Activated CD4-positive, alpha-beta T cell treated with anti-CD3 and anti-CD28 coated beads, Interleukin-2, amount 10 ng/mL, durations not matched to agents 24 days and 14 days (primary cell): ENCODE data around the gene SPTLC1. TPM values are rescaled to one million over a fixed set of nuclear protein-coding genes. Genes with fewer than 3 reads are reported as not detected.
"Not testable (repeated sequence)": the region's sequence is repeated elsewhere in the genome, so short reads cannot be mapped to it uniquely, and the experiment has no call there.

Experiments used
- DNase-seq: peaks from one replicate; pipeline ENCODE4 v3.0.0; 2022
- H3K27ac Mint-ChIP-seq: one replicate; pipeline ENCODE4 v1.8.0; 2022; ENCODE audit warnings: mild to moderate bottlenecking, mixed read lengths
- H3K27me3 Mint-ChIP-seq: one replicate; pipeline ENCODE4 v1.8.0; 2022; ENCODE audit warnings: mixed read lengths
- H3K36me3 Mint-ChIP-seq: one replicate; pipeline ENCODE4 v1.8.0; 2022; ENCODE audit warnings: low read depth, mild to moderate bottlenecking, mixed read lengths
- H3K4me1 Mint-ChIP-seq: one replicate; pipeline ENCODE4 v1.8.0; 2021; ENCODE audit warnings: mixed read lengths
- H3K4me3 Mint-ChIP-seq: one replicate; pipeline ENCODE4 v1.8.0; 2022; ENCODE audit warnings: mild to moderate bottlenecking, moderate library complexity, mixed read lengths
- H3K9me3 Mint-ChIP-seq: one replicate; pipeline ENCODE4 v1.8.0; 2021; ENCODE audit warnings: mixed read lengths
- intact Hi-C: fragments of 100-400 bp; cut with micrococcal nuclease; formaldehyde crosslinking; loops from one replicate; pipeline ENCODE4 v1.15.1; 2023
- total RNA-seq: library from RNA; stranded (reverse); gene quantifications from 2 replicates; pipeline ENCODE4 v1.2.3, GENCODE V29; 2022

The SPTLC1 gene
- total RNA-seq, result 62.5 and 64.9 TPM in 2 replicates

- intact Hi-C loops, result loop anchor here (1.0 to 10.0 kb wide), 4 partner anchors 20 to 650 kb away; partner anchors contain the start of genes CENPP, IPPK and NOL8
- DNase-seq, result peak; percentile 99
- Mint-ChIP-seq H3K27me3 (peaks cover 2% of the 10 kb centered on the region), H3K36me3 (peaks cover 24% of the 10 kb centered on the region), H3K4me3 (peak within 1 kb of the TSS; percentile 97), H3K9me3 (no peaks in the 10 kb centered on the region), H3K4me1 (peaks cover 21% of the 10 kb centered on the region), H3K27ac (peak within 1 kb of the TSS; percentile 98)
Observed at GRCh38 chr9:92115071-92115858, at the start of gene SPTLC1. Gene SPTLC1, minus strand, starts transcription at chr9:92115413. Its CDS starts 43 bp downstream, at chr9:92115370.

DNA sequence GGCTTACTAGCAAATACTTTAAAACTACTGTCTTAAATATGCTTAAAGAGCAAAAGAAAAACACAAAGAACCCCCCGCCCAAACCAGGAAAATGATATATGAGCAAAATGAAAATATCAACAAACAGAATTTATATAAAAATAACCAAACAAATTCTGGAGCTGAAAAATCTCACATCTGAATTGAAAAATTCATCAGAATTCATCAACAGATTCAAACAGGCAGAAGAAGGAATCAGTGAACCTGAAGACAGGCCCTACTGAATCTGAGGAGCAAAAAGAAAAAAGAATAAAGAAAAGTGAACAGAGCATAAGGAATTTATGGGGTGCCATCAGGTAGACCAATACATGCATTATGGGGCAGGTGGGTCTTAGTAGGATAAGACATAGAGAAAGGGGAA lies 49.8 kb upstream of the SPTLC1 start:
- no peak overlapping the region for H3K4me3 Mint-ChIP-seq
- no peak overlapping the region for H3K27ac Mint-ChIP-seq
- intact Hi-C loops, result no loop called here
- DNase-seq, result no peak
- no peaks in the 10 kb centered on the region for H3K4me1 Mint-ChIP-seq
- no peaks in the 10 kb centered on the region for H3K36me3 Mint-ChIP-seq
- peaks cover 10% of the 10 kb centered on the region for H3K27me3 Mint-ChIP-seq
- peaks cover 5% of the 10 kb centered on the region for H3K9me3 Mint-ChIP-seq

DNA sequence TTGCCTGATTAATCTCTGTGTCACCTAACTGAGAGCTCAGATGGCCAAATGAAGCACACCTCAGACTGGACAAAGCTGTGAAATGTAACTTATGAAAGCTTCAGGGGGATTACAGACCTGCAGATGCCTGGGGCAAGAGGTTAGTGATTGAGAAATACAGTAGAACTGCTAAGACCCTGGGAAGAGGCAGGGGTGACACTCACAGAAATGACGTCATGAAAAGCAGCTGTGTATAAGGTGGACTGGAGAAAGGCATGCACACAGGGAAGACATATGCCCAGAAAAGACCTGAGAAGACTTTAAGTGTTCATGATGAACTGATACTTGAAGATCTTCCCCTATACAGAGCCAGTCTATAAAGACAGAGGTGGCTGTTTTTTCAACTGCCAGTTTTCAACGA lies 49.3 kb upstream of the SPTLC1 start:
- intact Hi-C loops, result no loop called here
- Mint-ChIP-seq H3K36me3 (no peaks in the 10 kb centered on the region), H3K4me1 (no peaks in the 10 kb centered on the region), H3K27me3 (peaks cover 8% of the 10 kb centered on the region), H3K9me3 (peaks cover 5% of the 10 kb centered on the region), H3K27ac (no peak overlapping the region), H3K4me3 (no peak overlapping the region)
- no peak for DNase-seq

DNA sequence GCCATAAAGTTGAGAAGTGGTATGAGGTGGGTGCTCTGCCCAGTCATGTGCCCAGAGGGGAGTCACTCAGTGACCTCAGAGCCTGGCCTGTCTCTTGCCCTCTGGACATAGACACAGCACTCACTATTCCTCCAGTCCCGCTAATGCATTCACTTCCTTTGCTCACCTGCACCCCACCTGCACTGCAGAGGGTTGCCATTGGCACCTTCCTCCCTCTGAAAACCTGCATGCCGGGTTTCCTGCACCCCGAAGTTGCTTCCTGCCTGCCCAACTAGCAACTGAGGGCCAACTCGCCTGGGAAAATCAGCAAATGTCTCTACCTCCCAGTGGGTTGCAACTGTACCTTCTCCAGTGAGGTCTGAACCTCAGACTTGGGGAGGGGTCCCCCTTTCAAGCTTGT lies 48.1 kb upstream of the SPTLC1 start:
- DNase-seq, result no peak
- intact Hi-C loops, result no loop called here
- Mint-ChIP-seq H3K27ac (no peak overlapping the region), H3K36me3 (no peaks in the 10 kb centered on the region), H3K4me3 (no peak overlapping the region), H3K9me3 (peaks cover 5% of the 10 kb centered on the region), H3K27me3 (peaks cover 9% of the 10 kb centered on the region), H3K4me1 (no peaks in the 10 kb centered on the region)

- DNase-seq, result no peak
- intact Hi-C loops, result no loop called here
- Mint-ChIP-seq H3K36me3 (no peaks in the 10 kb centered on the region), H3K9me3 (peaks cover 5% of the 10 kb centered on the region), H3K4me3 (no peak overlapping the region), H3K4me1 (no peaks in the 10 kb centered on the region), H3K27ac (no peak overlapping the region), H3K27me3 (peaks cover 11% of the 10 kb centered on the region)
Observed at GRCh38 chr9:92160786-92161185, 45.6 kb upstream of the SPTLC1 start.

GRCh38 chr9:92159058-92159457 lies 43.8 kb upstream of the SPTLC1 start:
- intact Hi-C loops, result no loop called here
- H3K9me3 Mint-ChIP-seq, result no peaks in the 10 kb centered on the region
- H3K27ac Mint-ChIP-seq, result no peak overlapping the region
- H3K4me1 Mint-ChIP-seq, result no peaks in the 10 kb centered on the region
- no peak overlapping the region for H3K4me3 Mint-ChIP-seq
- H3K36me3 Mint-ChIP-seq, result no peaks in the 10 kb centered on the region
- H3K27me3 Mint-ChIP-seq, result peaks cover 11% of the 10 kb centered on the region
- no peak for DNase-seq

DNA sequence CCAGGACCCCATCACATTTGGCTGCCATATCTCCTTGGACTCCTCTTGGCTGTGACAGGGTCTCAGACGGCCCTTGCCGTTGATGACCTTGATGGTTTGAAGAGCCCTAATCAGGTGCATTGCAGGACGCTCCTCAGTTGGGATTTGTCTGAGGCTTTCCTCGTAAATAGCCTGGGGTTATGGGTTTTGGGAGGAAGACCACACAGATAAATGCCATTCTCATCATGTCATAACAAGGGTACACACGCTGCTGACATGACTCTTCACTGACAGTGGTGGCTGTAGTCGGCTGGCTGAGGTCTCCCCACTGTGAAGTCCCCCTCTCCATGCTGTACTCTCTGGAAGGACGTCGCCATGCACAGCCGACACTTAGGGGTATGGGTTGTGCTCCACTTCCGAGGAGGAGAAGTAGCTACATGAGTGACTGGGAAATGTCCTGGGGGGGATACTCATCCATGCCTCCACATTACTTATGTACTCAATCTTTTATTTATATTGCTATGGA lies 42.9 kb upstream of the SPTLC1 start:
- Mint-ChIP-seq H3K4me1 (no peaks in the 10 kb centered on the region), H3K27ac (no peak overlapping the region), H3K9me3 (no peaks in the 10 kb centered on the region), H3K27me3 (peaks cover 8% of the 10 kb centered on the region), H3K36me3 (no peaks in the 10 kb centered on the region), H3K4me3 (no peak overlapping the region)
- intact Hi-C loops, result no loop called here
- no peak for DNase-seq

DNA sequence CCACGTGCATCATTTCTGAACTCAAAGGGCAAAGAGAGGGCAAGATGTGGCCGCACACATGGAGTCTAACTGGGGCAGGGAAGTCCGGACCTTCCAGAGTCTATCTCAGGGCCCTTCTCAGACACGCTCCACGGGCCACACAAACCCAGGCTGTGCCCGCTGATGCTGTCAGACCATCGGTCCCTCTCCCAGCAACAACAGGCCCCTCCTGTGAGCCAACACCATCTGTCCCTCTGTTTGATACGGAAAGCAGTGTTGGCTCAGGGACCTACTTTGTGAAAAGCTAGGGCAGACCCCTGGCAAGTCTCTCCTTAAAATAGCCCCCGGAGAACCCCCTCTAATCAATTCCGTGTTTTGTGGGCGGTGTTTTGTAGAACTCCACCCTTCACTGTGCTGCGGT lies 40.5 kb upstream of the SPTLC1 start:
- intact Hi-C loops, H3K9me3 Mint-ChIP-seq, H3K4me1 Mint-ChIP-seq, H3K36me3 Mint-ChIP-seq, H3K4me3 Mint-ChIP-seq, H3K27ac Mint-ChIP-seq, DNase-seq: not testable (repeated sequence)
- peaks cover 11% of the 10 kb centered on the region for H3K27me3 Mint-ChIP-seq

- Mint-ChIP-seq H3K27me3 (peaks cover 11% of the 10 kb centered on the region), H3K9me3 (no peaks in the 10 kb centered on the region), H3K4me3 (no peak overlapping the region), H3K4me1 (no peaks in the 10 kb centered on the region), H3K27ac (no peak overlapping the region), H3K36me3 (no peaks in the 10 kb centered on the region)
- intact Hi-C loops, result no loop called here
- no peak for DNase-seq
Observed at GRCh38 chr9:92155221-92155620, 40.0 kb upstream of the SPTLC1 start.

- H3K4me1 Mint-ChIP-seq, H3K9me3 Mint-ChIP-seq, H3K27ac Mint-ChIP-seq, H3K4me3 Mint-ChIP-seq, DNase-seq, intact Hi-C loops, H3K36me3 Mint-ChIP-seq: not testable (repeated sequence)
- peaks cover 15% of the 10 kb centered on the region for H3K27me3 Mint-ChIP-seq
Observed at GRCh38 chr9:92153466-92154415, 38.5 kb upstream of the SPTLC1 start.

DNA sequence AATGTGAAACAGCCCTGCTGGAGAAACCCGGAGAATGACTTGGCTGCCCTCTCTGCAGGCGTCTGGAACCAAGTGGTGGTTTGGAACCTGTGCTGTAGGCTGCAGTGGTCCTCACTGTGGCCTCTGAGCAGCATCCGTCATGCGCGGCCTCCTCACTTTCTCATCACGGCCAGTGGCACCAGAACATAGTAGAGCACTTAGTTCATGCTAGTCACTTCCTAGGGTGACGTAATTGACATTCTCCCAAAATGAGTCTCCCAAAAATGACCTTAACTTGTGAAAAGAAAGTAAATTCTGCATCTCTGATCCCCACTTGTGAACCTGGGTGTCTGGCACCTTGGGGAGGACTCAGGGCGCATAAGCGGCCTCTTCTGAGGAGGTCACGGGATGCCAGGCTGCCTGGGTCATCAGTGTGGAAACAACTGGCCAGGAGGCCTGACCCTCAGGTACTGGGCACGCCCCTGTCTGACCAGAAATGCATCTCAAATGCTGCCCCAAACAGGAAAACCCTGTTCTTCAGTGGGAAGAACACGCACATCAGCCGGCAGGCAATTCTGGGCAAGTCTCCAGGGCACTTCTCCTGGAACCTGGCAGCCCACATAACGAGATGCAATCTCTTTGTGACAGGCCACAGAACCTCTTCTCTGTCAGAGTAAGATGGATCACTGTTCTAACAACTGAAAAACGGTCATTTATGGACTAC lies 36.6 kb upstream of the SPTLC1 start:
- intact Hi-C loops, result no loop called here
- Mint-ChIP-seq H3K27ac (no peak overlapping the region), H3K27me3 (peaks cover 9% of the 10 kb centered on the region)

GRCh38 chr9:92150501-92151470 lies 35.6 kb upstream of the SPTLC1 start:
- H3K27ac Mint-ChIP-seq, intact Hi-C loops, H3K27me3 Mint-ChIP-seq: not testable (repeated sequence)

More for the DNA sequence above, 36.6 kb upstream of the SPTLC1 start:
- Mint-ChIP-seq H3K9me3 (no peaks in the 10 kb centered on the region), H3K4me1 (peaks cover 7% of the 10 kb centered on the region), H3K4me3 (no peak overlapping the region), H3K36me3 (no peaks in the 10 kb centered on the region)
- DNase-seq, result no peak

GRCh38 chr9:92147852-92148180 lies 32.6 kb upstream of the SPTLC1 start:
- H3K4me3 Mint-ChIP-seq, result no peak overlapping the region
- intact Hi-C loops, result no loop called here
- H3K27ac Mint-ChIP-seq, result peak overlapping the region; percentile 88
- no peak for DNase-seq
- no peaks in the 10 kb centered on the region for H3K36me3 Mint-ChIP-seq
- peaks cover 21% of the 10 kb centered on the region for H3K27me3 Mint-ChIP-seq
- peaks cover 11% of the 10 kb centered on the region for H3K4me1 Mint-ChIP-seq
- H3K9me3 Mint-ChIP-seq, result no peaks in the 10 kb centered on the region

More at GRCh38 chr9:92150501-92151470, 35.6 kb upstream of the SPTLC1 start:
- not testable (repeated sequence) for DNase-seq, H3K4me3 Mint-ChIP-seq, H3K36me3 Mint-ChIP-seq, H3K9me3 Mint-ChIP-seq, H3K4me1 Mint-ChIP-seq
